K562 (cell line): ENCODE results near the gene RNPEP.

Experiments used
- CHD1 ChIP-seq: fragments of 200-600 bp; sonication (generic); IDR thresholded peaks from one replicate; pipeline ENCODE4 v1.6.1; 2012; ENCODE audit warnings: mild to moderate bottlenecking, moderate library complexity, low read length, inconsistent platforms
- CTCF ChIP-seq, 3 experiments: IDR thresholded peaks in 2 of 3; conservative IDR thresholded peaks in 1 of 3; 2 replicates each; pipeline ENCODE4 v1.5.1; 2011 to 2012; ENCODE audit warnings: low read length in 3 of 3, mild to moderate bottlenecking in 3 of 3, control low read depth in 2 of 3, improper control_type of control experiment in 1 of 3, inconsistent platforms in 1 of 3, low read depth in 1 of 3, mixed read lengths in 1 of 3, moderate library complexity in 1 of 3; ENCODE audit not compliant: insufficient read depth in 2 of 3
- HES1 ChIP-seq: fragments of 450-650 bp; IDR thresholded peaks from 2 replicates; pipeline ENCODE4 v1.6.1; 2016; ENCODE audit warnings: low read depth, mild to moderate bottlenecking, moderate library complexity
- KDM5B ChIP-seq: fragments of 200-600 bp; sonication (generic); IDR thresholded peaks from 2 replicates; pipeline ENCODE4 v1.6.1; 2012; ENCODE audit warnings: low read depth, mild to moderate bottlenecking, moderate library complexity, low read length, control low read depth, inconsistent platforms; ENCODE audit not compliant: insufficient replicate concordance
- MECOM ChIP-seq: fragments of 250-450 bp; sonication (Bioruptor Pico); IDR thresholded peaks from 2 replicates; pipeline ENCODE4 v1.8.0; 2022; ENCODE audit warnings: inconsistent platforms
- MNT ChIP-seq, 2 experiments: fragments of 450-650 bp; conservative IDR thresholded peaks; 2 replicates each; pipeline ENCODE4 v1.6.1; 2017; ENCODE audit warnings: mild to moderate bottlenecking in 2 of 2, moderate library complexity in 2 of 2
- POLR2A ChIP-seq: fragments of 450-650 bp; conservative IDR thresholded peaks from 2 replicates; pipeline ENCODE4 v1.6.1; 2016
- RBM17 ChIP-seq: fragments of 200-400 bp; formaldehyde crosslinking; IDR thresholded peaks from 2 replicates; pipeline ENCODE4 v1.6.1; 2017; ENCODE audit warnings: low read depth, mild to moderate bottlenecking, low read length, borderline replicate concordance
- REST ChIP-seq, 2 experiments: fragments of 450-650 bp; formaldehyde crosslinking in 1 of 2; IDR thresholded peaks; 2 replicates each; pipeline versions ENCODE4 v1.4.0 to v1.6.1; 2014 to 2020; ENCODE audit warnings: mild to moderate bottlenecking in 2 of 2, borderline replicate concordance in 1 of 2, low read depth in 1 of 2
- SPI1 ChIP-seq: IDR thresholded peaks from 2 replicates; pipeline ENCODE4 v1.6.1; 2011; ENCODE audit warnings: low read depth, low read length, control low read depth, borderline replicate concordance
- USF2 ChIP-seq: sonication (generic); formaldehyde crosslinking; IDR thresholded peaks from 2 replicates; pipeline ENCODE4 v1.5.0; 2020; ENCODE audit warnings: missing genetic modification reagents
- ZKSCAN8 ChIP-seq: fragments of 200-800 bp; sonication (Bioruptor generic); IDR thresholded peaks from 2 replicates; pipeline ENCODE4 v1.6.1; 2016; ENCODE audit warnings: missing genetic modification characterization, missing compliant biosample characterization
- ZNF586 ChIP-seq: fragments of 450-650 bp; formaldehyde crosslinking; conservative IDR thresholded peaks from 2 replicates; pipeline ENCODE4 v1.4.0; 2020; ENCODE audit warnings: mild to moderate bottlenecking, moderate library complexity

GRCh38 chr1:202007805-202008489 lies 25.5 kb downstream of the RNPEP start:
- TF ChIP-seq USF2 (CRISPR knock-in tag): peak; percentile 72
- no peak for TF ChIP-seq CTCF (IDR thresholded peaks at IDR 0.05 in 2 of 3, conservative IDR thresholded peaks at IDR 0.05 in 1 of 3; ENCODE audit: insufficient read depth in 2 of 3, low read depth in 1 of 3, low read length in 3 of 3)
- TF ChIP-seq ZNF586 (CRISPR knock-in tag): no peak
- TF ChIP-seq ZKSCAN8: no peak
- TF ChIP-seq RBM17: no peak
- peak; percentile 70 for TF ChIP-seq HES1
- TF ChIP-seq REST (IDR thresholded peaks at IDR 0.05; ENCODE audit: borderline replicate concordance): peak; percentile 14; the same call in 1 of the 2 replicates
- TF ChIP-seq REST (CRISPR knock-in tag; IDR thresholded peaks at IDR 0.05; ENCODE audit: low read depth): no peak
- TF ChIP-seq KDM5B: no peak
- no peak for TF ChIP-seq POLR2A
- TF ChIP-seq CHD1: no peak
- TF ChIP-seq MECOM (CRISPR knock-in tag): peak; percentile 65; the same call in 1 of the 2 replicates
- peak; percentile 35; the same call in 1 of the 2 replicates for TF ChIP-seq SPI1
- TF ChIP-seq MNT (conservative IDR thresholded peaks at IDR 0.05): peak in 1 of 2 experiments; percentile 17; a peak in 1 of 4 replicates
